Lower leg skin (tissue), 4 donors: ENCODE measurements around the gene LMBR1L. TPM values are rescaled to one million over a fixed set of nuclear protein-coding genes. Genes with fewer than 3 reads are reported as not detected.

ENCODE experiments used
- DNase-seq, 2 donors: peaks; one replicate each; pipeline ENCODE4 v3.0.0-alpha.2; 2019; ENCODE audit warnings: low spot score in 2 of 2
- H3K4me3 ChIP-seq: fragments of 200-600 bp; sonication (generic); 2 replicates; pipeline ENCODE4 v1.5.1; 2017; ENCODE audit warnings: mild to moderate bottlenecking, low read depth; ENCODE audit not compliant: poor library complexity, severe bottlenecking
- POLR2A ChIP-seq, 2 donors: fragments of 450-650 bp; IDR thresholded peaks; one replicate each; pipeline ENCODE4 v1.6.1; 2016 to 2017; ENCODE audit warnings: antibody characterized with exemption in 2 of 2, mild to moderate bottlenecking in 1 of 2, moderate library complexity in 1 of 2
- WGBS, 2 donors: methylation state at CpG; one replicate each; pipeline ENCODE4 v1.1.5; 2018; 5-methylcytosine and 5-hydroxymethylcytosine counted together
- intact Hi-C: fragments of 100-400 bp; cut with DNase I; formaldehyde crosslinking; loops from one replicate; pipeline ENCODE4 v1.15.0; 2023; ENCODE audit warnings: low total_unique reads
- total RNA-seq, 4 donors: library from RNA; depleted of rRNA; stranded (reverse); fragments of >200 nt; gene quantifications; one replicate each; pipeline ENCODE4 v1.1.0, GENCODE V29; 2016
- TF ChIP-seq, protein P1 (sequence below), 3 donors: fragments of 450-650 bp; IDR thresholded peaks; one replicate each; pipeline ENCODE4 v1.5.1; 2016; ENCODE audit warnings: antibody characterized with exemption in 3 of 3, mild to moderate bottlenecking in 3 of 3, moderate library complexity in 2 of 3

The LMBR1L gene
- total RNA-seq, 4 donors from 2014 or later: 39.7 to 129 (median 49.4) TPM

DNA sequence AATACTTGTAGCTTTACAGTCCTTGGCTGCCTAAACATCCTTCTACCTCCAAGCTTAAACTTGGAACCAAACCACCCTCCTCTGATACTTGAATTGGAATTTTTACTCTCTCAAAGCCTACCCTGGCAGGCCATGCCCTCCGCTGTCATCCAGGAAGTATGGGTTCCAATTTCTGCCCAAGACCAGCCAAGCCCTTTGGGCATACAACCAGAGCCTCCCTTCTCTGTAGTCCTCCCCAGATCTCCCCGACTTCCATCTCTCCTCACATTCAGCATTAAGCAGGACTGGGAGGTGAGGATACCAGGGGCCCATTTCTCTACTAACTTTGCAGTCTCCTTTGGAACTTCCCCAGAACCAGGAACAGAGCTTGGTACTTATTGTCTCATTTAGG, 15.7 kb downstream of the LMBR1L start:
- no peak for DNase-seq
- TF ChIP-seq, protein P1, sequence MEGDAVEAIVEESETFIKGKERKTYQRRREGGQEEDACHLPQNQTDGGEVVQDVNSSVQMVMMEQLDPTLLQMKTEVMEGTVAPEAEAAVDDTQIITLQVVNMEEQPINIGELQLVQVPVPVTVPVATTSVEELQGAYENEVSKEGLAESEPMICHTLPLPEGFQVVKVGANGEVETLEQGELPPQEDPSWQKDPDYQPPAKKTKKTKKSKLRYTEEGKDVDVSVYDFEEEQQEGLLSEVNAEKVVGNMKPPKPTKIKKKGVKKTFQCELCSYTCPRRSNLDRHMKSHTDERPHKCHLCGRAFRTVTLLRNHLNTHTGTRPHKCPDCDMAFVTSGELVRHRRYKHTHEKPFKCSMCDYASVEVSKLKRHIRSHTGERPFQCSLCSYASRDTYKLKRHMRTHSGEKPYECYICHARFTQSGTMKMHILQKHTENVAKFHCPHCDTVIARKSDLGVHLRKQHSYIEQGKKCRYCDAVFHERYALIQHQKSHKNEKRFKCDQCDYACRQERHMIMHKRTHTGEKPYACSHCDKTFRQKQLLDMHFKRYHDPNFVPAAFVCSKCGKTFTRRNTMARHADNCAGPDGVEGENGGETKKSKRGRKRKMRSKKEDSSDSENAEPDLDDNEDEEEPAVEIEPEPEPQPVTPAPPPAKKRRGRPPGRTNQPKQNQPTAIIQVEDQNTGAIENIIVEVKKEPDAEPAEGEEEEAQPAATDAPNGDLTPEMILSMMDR (IDR thresholded peaks at IDR 0.05): no peak
- no peak for TF ChIP-seq POLR2A (IDR thresholded peaks at IDR 0.05)
- WGBS, 2 donors: 47 to 54% methylated on average over 2 of the region's 2 CpGs
- H3K4me3 ChIP-seq: no peak overlapping the region
- intact Hi-C loops: no loop called here

DNA sequence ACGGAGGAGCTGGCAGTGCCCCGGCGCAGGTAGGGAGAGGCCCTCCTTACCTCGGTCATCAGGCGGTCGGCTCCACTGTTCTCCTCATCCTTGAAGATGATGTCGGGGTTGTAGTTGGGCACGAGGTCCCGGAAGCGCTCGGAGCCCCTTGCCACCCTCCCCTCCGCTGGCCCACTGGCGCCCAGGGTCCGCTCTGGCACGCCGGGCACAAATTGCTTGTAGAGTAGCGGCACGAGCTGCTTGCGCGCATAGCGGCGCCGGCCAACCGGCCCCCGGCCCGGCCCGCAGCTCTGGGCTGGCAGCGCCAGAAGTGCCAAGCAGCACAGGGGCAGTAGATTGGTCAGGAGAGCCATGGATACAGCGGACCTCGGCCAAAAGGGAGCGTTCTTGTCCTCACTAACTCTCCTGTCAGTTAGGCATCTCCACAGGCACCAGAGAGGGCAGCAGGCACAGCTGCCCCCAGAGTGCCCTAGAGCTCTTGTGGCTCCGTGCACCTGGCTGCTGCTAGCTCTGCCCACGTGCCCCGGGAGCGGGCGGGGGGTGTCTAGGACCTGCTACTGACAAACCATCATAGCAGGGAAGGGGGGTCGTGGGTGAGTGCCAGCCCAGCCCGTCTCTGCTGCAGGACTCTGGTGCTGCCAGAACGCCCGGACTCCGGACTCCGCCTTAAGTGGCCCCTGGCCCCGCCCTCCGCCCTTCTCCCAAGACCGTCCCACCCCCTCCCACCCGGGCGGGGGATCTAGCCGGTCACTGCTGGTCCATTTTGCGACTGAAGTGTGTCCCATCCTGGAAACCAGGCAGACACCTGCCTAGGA, 16.3 kb downstream of the LMBR1L start, which contains the start of gene DHH:
Gene DHH (minus strand): TSS at position 642 of the 815 bp plus-strand sequence. CDS start 289 bp downstream, at position 353.
- intact Hi-C loops: no loop called here
- 2 to 3% methylated on average over 20 to 23 of the region's 49 CpGs for WGBS, 2 donors
- H3K4me3 ChIP-seq: no peak within 1 kb of the TSS
- TF ChIP-seq, protein P1 (IDR thresholded peaks at IDR 0.05): no peak
- TF ChIP-seq POLR2A (IDR thresholded peaks at IDR 0.05): no peak
- no peak for DNase-seq

DNA sequence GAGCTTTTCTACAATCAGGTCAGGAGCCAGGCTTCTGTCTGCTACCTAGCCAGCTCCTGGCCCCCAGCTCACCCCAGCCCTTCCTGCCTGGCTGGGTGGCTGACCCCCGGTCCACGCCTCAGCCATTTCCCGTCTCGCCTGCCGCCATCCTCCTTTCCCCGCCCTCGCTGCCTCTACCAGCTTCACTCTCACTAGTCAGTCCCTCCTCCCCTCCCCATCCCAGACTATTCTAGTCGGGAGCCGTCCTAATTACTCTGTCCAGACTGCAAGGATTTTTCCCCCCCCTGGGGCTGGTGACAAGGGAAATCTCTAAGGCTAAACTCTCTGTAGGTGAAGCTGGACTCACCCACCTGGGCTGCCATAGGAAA, 16.9 kb downstream of the LMBR1L start:
- WGBS, 2 donors: 4 to 6% methylated on average over 9 of the region's 9 CpGs
- intact Hi-C loops: no loop called here
- no peak overlapping the region for H3K4me3 ChIP-seq
- no peak for TF ChIP-seq POLR2A (IDR thresholded peaks at IDR 0.05)
- TF ChIP-seq, protein P1 (IDR thresholded peaks at IDR 0.05): no peak
- no peak for DNase-seq

DNA sequence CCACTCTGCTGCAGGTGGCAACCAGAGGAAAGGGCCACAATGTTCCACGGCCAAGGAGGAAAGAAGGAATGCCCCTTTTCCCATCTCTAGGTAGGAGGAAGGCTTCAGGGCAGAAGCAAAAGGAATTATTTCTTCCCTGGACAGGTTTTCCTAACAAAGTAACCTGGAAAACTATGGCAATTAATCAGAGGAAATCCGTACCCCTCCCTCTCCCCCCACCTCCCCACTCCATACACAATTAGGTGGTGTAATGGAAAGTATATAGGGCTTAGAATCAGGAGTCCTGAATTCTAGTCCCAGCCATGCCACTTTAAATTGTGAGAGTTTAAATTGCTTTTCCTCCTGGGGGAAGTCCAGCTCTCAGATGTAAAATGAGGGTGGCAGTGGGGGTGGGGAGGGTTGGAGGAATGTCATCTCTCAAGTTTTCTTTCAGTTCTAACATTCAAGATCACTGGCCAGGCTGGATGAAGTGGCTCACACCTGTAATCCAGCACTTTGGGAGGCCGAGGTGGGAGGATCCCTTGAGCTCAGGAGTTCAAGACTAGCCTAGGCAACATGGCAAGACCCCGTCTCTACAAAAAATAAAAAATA, 17.7 kb downstream of the LMBR1L start:
- no peak overlapping the region for H3K4me3 ChIP-seq
- WGBS, 2 donors: 55 to 60% methylated on average over 4 of the region's 4 CpGs
- DNase-seq: no peak
- intact Hi-C loops: no loop called here
- no peak for TF ChIP-seq POLR2A (IDR thresholded peaks at IDR 0.05)
- TF ChIP-seq, protein P1 (IDR thresholded peaks at IDR 0.05): no peak

DNA sequence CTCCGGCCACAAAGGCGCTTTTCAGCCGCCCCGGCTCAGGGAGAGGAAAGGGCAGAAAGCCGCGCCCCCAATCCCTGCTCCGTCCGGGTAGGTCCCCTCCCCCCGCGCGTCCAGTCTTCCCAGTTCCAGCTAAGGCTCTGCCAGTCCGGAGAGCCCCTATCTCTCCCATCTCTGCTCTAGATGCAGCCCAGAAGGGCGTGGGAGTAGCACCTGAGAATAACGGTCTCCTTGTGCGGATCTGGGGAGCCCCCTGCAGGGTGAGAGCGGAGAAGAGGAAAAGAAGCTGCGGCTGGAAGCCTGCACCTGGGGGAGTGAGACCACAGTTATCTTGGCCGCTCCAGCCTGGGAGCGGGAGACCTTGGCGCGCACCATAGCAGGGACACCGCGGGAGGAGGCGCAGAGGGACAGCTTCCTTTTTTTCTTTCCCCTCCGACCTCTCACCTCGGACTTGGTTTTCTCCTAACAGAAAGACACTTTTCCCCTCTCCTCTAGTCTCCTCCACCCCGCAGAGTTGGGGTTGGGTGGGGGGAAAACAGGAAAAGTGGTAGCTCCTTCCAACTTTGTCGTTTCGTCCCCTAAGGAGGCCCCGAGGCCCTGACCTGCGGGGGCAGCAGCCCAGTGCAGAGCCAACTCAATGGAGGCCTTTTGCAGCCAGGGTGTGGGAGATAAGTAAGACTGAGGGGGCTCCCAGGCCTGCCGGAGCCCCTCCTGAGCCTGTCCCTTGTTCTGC, 18.4 kb downstream of the LMBR1L start:
- intact Hi-C loops: no loop called here
- no peak overlapping the region for H3K4me3 ChIP-seq
- DNase-seq: no peak
- WGBS, 2 donors: 8 to 16% methylated on average over 18 to 30 of the region's 32 CpGs
- TF ChIP-seq, protein P1 (IDR thresholded peaks at IDR 0.05): no peak
- no peak for TF ChIP-seq POLR2A (IDR thresholded peaks at IDR 0.05)
